GM12891 (cell line): Measurements from ENCODE around the gene PREX1.

Experiments
- POLR2A ChIP-seq: IDR thresholded peaks from 2 replicates; pipeline ENCODE4 v1.6.1; 2011; ENCODE audit warnings: low read depth, low read length, control low read depth
- POLR2AphosphoS5 ChIP-seq: IDR thresholded peaks from 2 replicates; pipeline ENCODE4 v1.6.1; 2011; ENCODE audit warnings: low read depth, low read length, control low read depth
- SPI1 ChIP-seq: IDR thresholded peaks from 2 replicates; pipeline ENCODE4 v1.6.1; 2011; ENCODE audit warnings: low read depth, low read length, control low read depth
- TAF1 ChIP-seq: IDR thresholded peaks from 2 replicates; pipeline ENCODE4 v1.6.1; 2011; ENCODE audit warnings: low read depth, low read length, control low read depth

GRCh38 chr20:48822879-48823385 lies 4.9 kb downstream of the PREX1 start:
- TF ChIP-seq SPI1 (peak; percentile 66), POLR2A (no peak), POLR2AphosphoS5 (no peak), TAF1 (no peak)
